Activated CD8-positive, alpha-beta T cell treated with anti-CD3 and anti-CD28 coated beads for 36 hours (primary cell): ENCODE data around the gene RBPMS2. TPM values are rescaled to one million over a fixed set of nuclear protein-coding genes. Genes with fewer than 3 reads are reported as not detected.

Experiments
- ATAC-seq: fragments of 200-7000 bp; cut with Tn5 transposase; one replicate; pipeline ENCODE4 v1.10.0; 2021; ENCODE audit warnings: mild to moderate bottlenecking, moderate library complexity
- CTCF ChIA-PET: fragments of 350-600 bp; sonication (Branson Sonifier 250); formaldehyde crosslinking; loops from one replicate; lab custom pipeline; 2021; ENCODE audit warnings: antibody characterized with exemption; lab: Charles Lee
- POLR2A ChIA-PET: fragments of 350-600 bp; sonication (Branson Sonifier 250); formaldehyde crosslinking; loops from one replicate; lab custom pipeline; 2021; ENCODE audit warnings: antibody characterized with exemption; lab: Charles Lee
- DNase-seq: peaks from one replicate; pipeline ENCODE4 v3.0.0-alpha.2; 2020
- H3K27ac Mint-ChIP-seq: one replicate; pipeline ENCODE4 v1.8.0; 2021; ENCODE audit warnings: mild to moderate bottlenecking, mixed read lengths
- H3K27me3 Mint-ChIP-seq: one replicate; pipeline ENCODE4 v1.8.0; 2021; ENCODE audit warnings: mixed read lengths
- H3K36me3 Mint-ChIP-seq: one replicate; pipeline ENCODE4 v1.8.0; 2021; ENCODE audit warnings: low read depth, mixed read lengths
- H3K4me1 Mint-ChIP-seq: one replicate; pipeline ENCODE4 v1.8.0; 2021; ENCODE audit warnings: low read depth, mixed read lengths
- H3K4me3 Mint-ChIP-seq: one replicate; pipeline ENCODE4 v1.8.0; 2021; ENCODE audit warnings: mild to moderate bottlenecking, moderate library complexity, mixed read lengths
- H3K9me3 Mint-ChIP-seq: one replicate; pipeline ENCODE4 v1.8.0; 2021; ENCODE audit warnings: mixed read lengths
- intact Hi-C: fragments of 100-400 bp; cut with micrococcal nuclease; formaldehyde crosslinking; loops from one replicate; pipeline ENCODE4 v1.10.0; 2022
- total RNA-seq, 2 experiments: library from RNA; stranded (reverse); gene quantifications; one replicate each; pipeline ENCODE4 v1.2.3, GENCODE V29; 2021
- TF ChIP-seq, protein P1 (sequence below): fragments of 200-600 bp; IDR thresholded peaks from one replicate; pipeline ENCODE4 v1.8.0; 2022; ENCODE audit warnings: antibody characterized with exemption, mild to moderate bottlenecking

The RBPMS2 gene
- total RNA-seq, 2 experiments from 2014 or later, result not detected

- no peak overlapping the region for H3K27ac Mint-ChIP-seq
- peaks cover 6% of the 10 kb centered on the region for H3K27me3 Mint-ChIP-seq
- intact Hi-C loops, result no loop called here
- ChIA-PET CTCF (interaction anchor here (1.6 to 2.2 kb wide), 2 partner anchors 20 to 26 kb away, joined by 3 to 8 read pairs; no protein-coding TSS in a partner anchor), POLR2A (no interaction called here)
- no peaks in the 10 kb centered on the region for H3K9me3 Mint-ChIP-seq
- no peak overlapping the region for H3K4me3 Mint-ChIP-seq
- H3K4me1 Mint-ChIP-seq, result peaks cover 3% of the 10 kb centered on the region
- H3K36me3 Mint-ChIP-seq, result no peaks in the 10 kb centered on the region
- ATAC-seq (no peak), DNase-seq (no peak)
- TF ChIP-seq, protein P1, sequence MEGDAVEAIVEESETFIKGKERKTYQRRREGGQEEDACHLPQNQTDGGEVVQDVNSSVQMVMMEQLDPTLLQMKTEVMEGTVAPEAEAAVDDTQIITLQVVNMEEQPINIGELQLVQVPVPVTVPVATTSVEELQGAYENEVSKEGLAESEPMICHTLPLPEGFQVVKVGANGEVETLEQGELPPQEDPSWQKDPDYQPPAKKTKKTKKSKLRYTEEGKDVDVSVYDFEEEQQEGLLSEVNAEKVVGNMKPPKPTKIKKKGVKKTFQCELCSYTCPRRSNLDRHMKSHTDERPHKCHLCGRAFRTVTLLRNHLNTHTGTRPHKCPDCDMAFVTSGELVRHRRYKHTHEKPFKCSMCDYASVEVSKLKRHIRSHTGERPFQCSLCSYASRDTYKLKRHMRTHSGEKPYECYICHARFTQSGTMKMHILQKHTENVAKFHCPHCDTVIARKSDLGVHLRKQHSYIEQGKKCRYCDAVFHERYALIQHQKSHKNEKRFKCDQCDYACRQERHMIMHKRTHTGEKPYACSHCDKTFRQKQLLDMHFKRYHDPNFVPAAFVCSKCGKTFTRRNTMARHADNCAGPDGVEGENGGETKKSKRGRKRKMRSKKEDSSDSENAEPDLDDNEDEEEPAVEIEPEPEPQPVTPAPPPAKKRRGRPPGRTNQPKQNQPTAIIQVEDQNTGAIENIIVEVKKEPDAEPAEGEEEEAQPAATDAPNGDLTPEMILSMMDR, result no peak
Observed at GRCh38 chr15:64783796-64784195, 8.4 kb upstream of the RBPMS2 start.

DNA sequence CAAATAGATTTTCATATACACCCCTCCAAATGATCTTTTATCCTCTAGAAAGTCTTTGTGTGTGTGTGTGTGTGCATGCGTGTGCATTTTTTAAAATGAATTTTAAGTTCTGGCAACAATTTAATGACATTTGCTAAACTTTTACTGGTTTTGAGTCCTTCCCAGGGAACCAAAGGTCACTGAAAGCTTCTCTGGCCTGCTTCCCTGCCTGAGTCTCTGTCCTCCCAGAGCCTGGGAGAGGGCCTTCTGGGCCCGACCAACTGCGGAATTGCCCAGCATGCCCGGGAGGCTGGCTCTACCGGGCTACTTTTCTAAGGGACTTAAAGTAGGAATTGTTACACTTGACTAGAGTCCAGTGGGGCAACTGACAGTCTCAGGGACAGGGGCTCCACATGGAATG, 7.4 kb upstream of the RBPMS2 start:
- ATAC-seq, result no peak
- Mint-ChIP-seq H3K4me1 (peaks cover 3% of the 10 kb centered on the region), H3K4me3 (no peak overlapping the region), H3K27me3 (peaks cover 6% of the 10 kb centered on the region), H3K27ac (no peak overlapping the region), H3K36me3 (no peaks in the 10 kb centered on the region), H3K9me3 (no peaks in the 10 kb centered on the region)
- DNase-seq, result no peak
- TF ChIP-seq, protein P1, result no peak
- ChIA-PET CTCF (interaction anchor here (1.1 to 2.2 kb wide), 2 partner anchors 27 to 52 kb away, joined by 3 to 8 read pairs; no protein-coding TSS in a partner anchor), POLR2A (interaction anchor here (1.1 kb wide), 1 partner anchor 9 kb away, joined by 3 read pairs; no protein-coding TSS in a partner anchor)
- intact Hi-C loops, result no loop called here

- TF ChIP-seq, protein P1, result no peak
- Mint-ChIP-seq H3K4me3 (no peak overlapping the region), H3K9me3 (no peaks in the 10 kb centered on the region), H3K36me3 (no peaks in the 10 kb centered on the region), H3K27me3 (peaks cover 16% of the 10 kb centered on the region), H3K27ac (no peak overlapping the region), H3K4me1 (peaks cover 3% of the 10 kb centered on the region)
- intact Hi-C loops, result no loop called here
- ATAC-seq (no peak), DNase-seq (no peak)
- ChIA-PET CTCF (interaction anchor here (1.4 to 1.5 kb wide), 2 partner anchors 28 to 112 kb away, joined by 3 to 5 read pairs; no protein-coding TSS in a partner anchor), POLR2A (no interaction called here)
Observed at GRCh38 chr15:64781299-64781698, 5.9 kb upstream of the RBPMS2 start.

- ChIA-PET POLR2A (no interaction called here), CTCF (interaction anchor here (1.4 to 1.5 kb wide), 2 partner anchors 29 to 113 kb away, joined by 3 to 5 read pairs; no protein-coding TSS in a partner anchor)
- ATAC-seq (no peak), DNase-seq (no peak)
- Mint-ChIP-seq H3K36me3 (no peaks in the 10 kb centered on the region), H3K4me1 (peaks cover 3% of the 10 kb centered on the region), H3K27me3 (peaks cover 21% of the 10 kb centered on the region), H3K27ac (no peak overlapping the region), H3K9me3 (no peaks in the 10 kb centered on the region), H3K4me3 (no peak overlapping the region)
- intact Hi-C loops, result no loop called here
- TF ChIP-seq, protein P1, result no peak
Observed at GRCh38 chr15:64780600-64781156, 5.3 kb upstream of the RBPMS2 start.

DNA sequence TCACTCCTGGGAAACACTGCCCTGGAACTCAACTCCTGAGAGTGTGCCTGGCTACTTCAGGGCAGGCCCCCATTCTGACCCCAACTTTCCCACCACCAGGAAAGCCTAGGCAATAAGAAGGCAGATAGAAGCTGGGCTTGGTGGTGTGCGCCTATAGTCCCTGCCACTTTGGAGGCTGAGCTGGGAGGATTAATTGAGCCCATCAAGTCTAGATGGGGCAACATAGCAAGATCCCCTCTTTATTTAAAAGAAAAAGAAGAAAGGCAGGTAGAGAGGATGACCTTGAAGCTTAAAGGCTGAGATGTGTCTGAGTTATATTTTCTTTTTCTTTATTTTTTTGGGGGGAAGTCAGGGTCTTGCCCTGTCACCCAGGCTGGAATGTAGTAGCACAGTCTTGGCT, 4.2 kb upstream of the RBPMS2 start:
- Mint-ChIP-seq H3K4me1 (peaks cover 3% of the 10 kb centered on the region), H3K27me3 (peaks cover 21% of the 10 kb centered on the region), H3K4me3 (no peak overlapping the region), H3K27ac (no peak overlapping the region), H3K36me3 (no peaks in the 10 kb centered on the region), H3K9me3 (no peaks in the 10 kb centered on the region)
- ChIA-PET CTCF (no interaction called here), POLR2A (interaction anchor here (0.8 to 1.2 kb wide), 2 partner anchors 30 to 273 kb away, joined by 3 read pairs; no protein-coding TSS in a partner anchor)
- intact Hi-C loops, result no loop called here
- TF ChIP-seq, protein P1, result no peak
- DNase-seq, result no peak
- ATAC-seq, result no peak
